Cardiac muscle cell (in vitro differentiated cells and primary cell): ENCODE data around the gene GTF3C5. TPM values are rescaled to one million over a fixed set of nuclear protein-coding genes. Genes with fewer than 3 reads are reported as not detected.
A peak's percentile ranks its signal among the peaks of the same experiment; 100 is the strongest.

Experiments
- DNase-seq, 2 donors: peaks; one replicate each; pipeline versions ENCODE4 v3.0.0 to v3.0.0-alpha.2; 2010 to 2017; ENCODE audit warnings: low read depth in 1 of 2, low spot score in 1 of 2
- H3K27ac ChIP-seq: fragments of 200-600 bp; sonication (generic); 2 replicates; pipeline ENCODE4 v1.5.1; 2016
- H3K27me3 ChIP-seq: fragments of 200-600 bp; sonication (generic); 2 replicates; pipeline ENCODE4 v1.6.0; 2016; ENCODE audit warnings: control low read depth
- H3K36me3 ChIP-seq: fragments of 200-600 bp; sonication (generic); 2 replicates; pipeline ENCODE4 v1.5.1; 2016; ENCODE audit warnings: control low read depth
- H3K4me1 ChIP-seq: fragments of 200-600 bp; sonication (generic); 2 replicates; pipeline ENCODE4 v1.8.1; 2017; ENCODE audit warnings: low read depth, mild to moderate bottlenecking, mixed run types
- H3K4me3 ChIP-seq: fragments of 200-600 bp; sonication (generic); 2 replicates; pipeline ENCODE4 v1.5.1; 2016; ENCODE audit warnings: mild to moderate bottlenecking
- H3K9me3 ChIP-seq: fragments of 200-600 bp; sonication (generic); 2 replicates; pipeline ENCODE4 v1.5.1; 2017; ENCODE audit warnings: low read depth, mild to moderate bottlenecking, control low read depth
- polyA plus RNA-seq: library from polyadenylated mRNA; unstranded; fragments of >200 nt; fragmentation: Nextera tagmentation; extraction: Ambion mirVana; gene quantifications from 2 replicates; pipeline ENCODE4 v1.2.1, GENCODE V29; 2016
- total RNA-seq: library from RNA; depleted of rRNA; stranded (reverse); fragments of >200 nt; gene quantifications from 2 replicates; pipeline ENCODE4 v1.2.3, GENCODE V29; 2016
- TF ChIP-seq, protein P1 (sequence below): IDR thresholded peaks from 2 replicates; pipeline ENCODE4 v1.5.1; 2012; ENCODE audit warnings: low read depth, mild to moderate bottlenecking, low read length

The GTF3C5 gene
- total and polyA plus RNA-seq, 2 experiments from 2014 or later, result 84.0 to 99.5 TPM

DNA sequence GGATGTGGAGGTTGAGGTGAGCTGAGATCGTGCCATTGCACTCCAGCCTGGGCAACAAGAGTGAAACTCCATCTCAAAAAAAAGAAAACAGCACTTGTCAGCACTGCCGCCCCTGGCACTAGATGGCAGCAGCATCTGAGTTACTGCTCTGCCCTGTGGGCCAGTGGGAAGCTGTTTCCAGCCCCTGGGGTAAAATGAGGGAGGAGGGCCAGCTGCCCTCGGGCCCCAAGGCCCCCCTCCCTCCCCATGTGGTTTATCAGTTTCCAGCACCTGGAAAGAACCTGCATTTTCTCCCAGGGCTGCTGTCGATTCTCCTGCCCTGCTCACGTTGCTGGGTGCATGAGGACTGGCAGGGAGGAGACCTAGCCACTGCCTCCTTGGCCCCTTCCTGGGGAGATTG lies 17.8 kb downstream of the GTF3C5 start:
- Histone ChIP-seq H3K36me3 (peaks cover 40% of the 10 kb centered on the region), H3K27me3 (no peaks in the 10 kb centered on the region), H3K4me3 (no peak overlapping the region), H3K9me3 (no peaks in the 10 kb centered on the region), H3K27ac (no peak overlapping the region), H3K4me1 (no peaks in the 10 kb centered on the region)
- TF ChIP-seq, protein P1, sequence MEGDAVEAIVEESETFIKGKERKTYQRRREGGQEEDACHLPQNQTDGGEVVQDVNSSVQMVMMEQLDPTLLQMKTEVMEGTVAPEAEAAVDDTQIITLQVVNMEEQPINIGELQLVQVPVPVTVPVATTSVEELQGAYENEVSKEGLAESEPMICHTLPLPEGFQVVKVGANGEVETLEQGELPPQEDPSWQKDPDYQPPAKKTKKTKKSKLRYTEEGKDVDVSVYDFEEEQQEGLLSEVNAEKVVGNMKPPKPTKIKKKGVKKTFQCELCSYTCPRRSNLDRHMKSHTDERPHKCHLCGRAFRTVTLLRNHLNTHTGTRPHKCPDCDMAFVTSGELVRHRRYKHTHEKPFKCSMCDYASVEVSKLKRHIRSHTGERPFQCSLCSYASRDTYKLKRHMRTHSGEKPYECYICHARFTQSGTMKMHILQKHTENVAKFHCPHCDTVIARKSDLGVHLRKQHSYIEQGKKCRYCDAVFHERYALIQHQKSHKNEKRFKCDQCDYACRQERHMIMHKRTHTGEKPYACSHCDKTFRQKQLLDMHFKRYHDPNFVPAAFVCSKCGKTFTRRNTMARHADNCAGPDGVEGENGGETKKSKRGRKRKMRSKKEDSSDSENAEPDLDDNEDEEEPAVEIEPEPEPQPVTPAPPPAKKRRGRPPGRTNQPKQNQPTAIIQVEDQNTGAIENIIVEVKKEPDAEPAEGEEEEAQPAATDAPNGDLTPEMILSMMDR, result peak; percentile 38
- peak in 1 of 2 donors; percentile 30 for DNase-seq

DNA sequence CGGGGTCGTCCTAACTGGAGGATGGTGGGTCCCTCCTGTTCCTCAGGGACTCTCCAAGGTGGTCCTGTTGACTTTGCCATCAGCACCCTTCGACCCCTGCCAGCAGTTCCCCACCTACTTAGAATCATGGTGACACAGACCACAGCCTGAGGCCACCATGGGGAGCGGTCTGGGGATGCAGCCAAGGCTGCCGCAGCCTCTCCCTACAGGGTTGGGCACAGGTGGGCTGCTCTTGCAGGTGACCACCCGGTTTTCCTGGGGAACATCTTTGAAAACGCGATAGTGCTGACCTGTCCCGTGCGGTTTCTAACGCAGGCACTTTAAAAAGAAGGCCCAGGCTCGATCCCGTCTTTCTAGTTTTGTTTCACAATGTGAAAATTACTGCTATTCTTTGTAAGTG lies 18.2 kb downstream of the GTF3C5 start:
- no peak for DNase-seq
- H3K4me3 ChIP-seq, result no peak overlapping the region
- no peaks in the 10 kb centered on the region for H3K9me3 ChIP-seq
- no peak overlapping the region for H3K27ac ChIP-seq
- no peaks in the 10 kb centered on the region for H3K4me1 ChIP-seq
- TF ChIP-seq, protein P1, result no peak
- peaks cover 43% of the 10 kb centered on the region for H3K36me3 ChIP-seq
- no peaks in the 10 kb centered on the region for H3K27me3 ChIP-seq

DNA sequence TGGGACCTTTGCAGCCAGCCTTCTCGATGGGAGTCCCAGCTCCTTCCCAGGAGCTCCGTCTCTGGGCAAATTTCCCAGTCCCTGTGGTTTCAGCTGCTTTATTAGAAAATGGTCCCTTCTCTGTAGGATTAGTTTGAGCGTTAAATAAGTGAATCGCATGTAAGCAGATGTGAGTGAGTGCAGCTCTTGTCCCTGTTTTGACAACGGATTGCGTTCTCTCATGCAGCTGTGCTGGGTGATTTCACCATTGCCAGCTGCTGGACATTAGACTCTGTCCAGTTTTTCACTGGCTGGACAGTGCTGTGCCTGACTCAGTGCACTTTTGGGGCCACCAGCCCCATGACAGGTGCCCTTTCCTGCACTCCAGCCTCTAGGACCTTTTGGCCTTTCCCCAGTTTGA lies 19.3 kb downstream of the GTF3C5 start:
- peaks cover 41% of the 10 kb centered on the region for H3K36me3 ChIP-seq
- TF ChIP-seq, protein P1, result no peak
- DNase-seq, result peak in 1 of 2 donors; percentile 19

DNA sequence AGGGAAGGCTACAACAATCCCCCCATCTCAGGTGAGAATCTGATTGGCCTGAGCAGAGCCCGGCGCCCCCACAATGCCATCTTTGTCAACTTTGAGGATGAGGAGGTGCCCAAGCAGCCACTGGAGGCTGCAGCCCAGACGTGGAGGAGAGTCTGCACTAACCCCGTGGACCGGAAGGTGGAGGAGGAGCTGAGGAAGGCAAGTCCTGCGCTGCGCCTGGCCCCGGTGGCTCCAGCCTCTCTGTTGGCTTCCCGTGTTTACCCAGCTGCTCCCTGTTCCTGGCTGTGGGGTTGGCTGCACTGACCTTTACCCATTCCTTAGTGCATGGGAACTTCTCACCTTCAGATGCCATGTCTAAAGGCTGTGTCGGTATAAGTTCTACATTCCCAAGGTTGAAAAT lies 20.0 kb downstream of the GTF3C5 start:
- TF ChIP-seq, protein P1, result no peak
- Histone ChIP-seq H3K36me3 (peaks cover 43% of the 10 kb centered on the region), H3K9me3 (no peaks in the 10 kb centered on the region), H3K4me1 (no peaks in the 10 kb centered on the region), H3K4me3 (no peak overlapping the region), H3K27me3 (no peaks in the 10 kb centered on the region), H3K27ac (no peak overlapping the region)
- DNase-seq, result no peak

More for the DNA sequence above, 19.3 kb downstream of the GTF3C5 start:
- Histone ChIP-seq H3K9me3 (no peaks in the 10 kb centered on the region), H3K4me1 (no peaks in the 10 kb centered on the region), H3K4me3 (no peak overlapping the region), H3K27ac (no peak overlapping the region), H3K27me3 (no peaks in the 10 kb centered on the region)

DNA sequence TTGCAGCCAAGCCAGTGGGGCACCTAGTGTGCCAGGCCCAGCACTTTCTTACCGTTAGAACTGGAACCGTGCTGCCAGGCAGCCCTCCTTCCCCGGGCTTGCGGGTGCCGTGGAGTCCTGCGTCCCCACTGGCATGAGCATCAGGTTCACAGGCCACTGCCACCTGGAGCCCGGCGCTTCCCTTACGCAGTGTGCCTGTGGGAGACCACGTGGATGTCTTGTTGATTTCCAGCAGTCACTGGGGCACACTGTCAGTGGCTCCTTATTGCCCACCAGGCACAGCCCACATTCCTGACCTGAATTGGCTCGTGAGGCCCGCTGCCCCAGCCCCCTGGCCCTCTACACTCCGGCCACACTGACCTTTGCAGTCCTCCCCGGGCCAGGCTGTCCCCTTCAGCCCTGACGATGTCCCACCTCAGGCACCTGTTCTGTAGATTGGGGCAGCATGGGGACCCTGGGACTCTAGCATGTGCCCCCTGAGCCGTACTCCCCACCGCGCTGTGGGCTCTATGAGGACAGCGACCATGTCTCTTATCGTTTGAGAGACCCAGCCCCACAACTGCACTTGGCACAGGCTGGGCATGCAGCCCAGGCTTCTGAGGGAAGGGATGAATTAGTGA lies 20.6 kb downstream of the GTF3C5 start:
- Histone ChIP-seq H3K36me3 (peaks cover 46% of the 10 kb centered on the region), H3K27ac (no peak overlapping the region), H3K27me3 (no peaks in the 10 kb centered on the region), H3K4me1 (no peaks in the 10 kb centered on the region), H3K9me3 (no peaks in the 10 kb centered on the region), H3K4me3 (no peak overlapping the region)
- DNase-seq, result no peak
- TF ChIP-seq, protein P1, result no peak
